H1 (cell line): ENCODE data around the gene EIF4A3. TPM values are rescaled to one million over a fixed set of nuclear protein-coding genes. Genes with fewer than 3 reads are reported as not detected.

Source experiments
- ASH2L ChIP-seq: fragments of 200-600, 300-600 bp; sonication (generic); IDR thresholded peaks from one replicate; pipeline ENCODE4 v1.7.1; 2017; ENCODE audit warnings: low read length
- BRCA1 ChIP-seq: IDR thresholded peaks from 2 replicates; pipeline ENCODE4 v1.6.1; 2012; ENCODE audit warnings: low read depth, low read length, improper control_type of control experiment
- CBX8 ChIP-seq: fragments of 300-800, 300-1000 bp; sonication (generic); IDR thresholded peaks from 2 replicates; pipeline ENCODE4 v1.7.1; 2016; ENCODE audit warnings: low read depth, low read length, borderline replicate concordance
- CHD1 ChIP-seq: IDR thresholded peaks from 2 replicates; pipeline ENCODE4 v1.6.1; 2012; ENCODE audit warnings: low read depth, low read length, improper control_type of control experiment
- CTBP2 ChIP-seq: IDR thresholded peaks from 2 replicates; pipeline ENCODE4 v1.7.0; 2011; ENCODE audit warnings: borderline replicate concordance, mild to moderate bottlenecking, moderate library complexity, mixed read lengths, low read length; ENCODE audit not compliant: insufficient read depth, insufficient read length
- EP300 ChIP-seq, 2 experiments: IDR thresholded peaks; 1 replicate in 1 of 2; 2 replicates in 1 of 2; pipeline ENCODE4 v1.6.1; 2011 to 2012; ENCODE audit warnings: low read depth in 2 of 2, low read length in 2 of 2, mild to moderate bottlenecking in 2 of 2, borderline replicate concordance in 1 of 2, inconsistent platforms in 1 of 2, moderate library complexity in 1 of 2
- NANOG ChIP-seq: IDR thresholded peaks from 2 replicates; pipeline ENCODE4 v1.6.1; 2011; ENCODE audit warnings: low read length, low read depth, mild to moderate bottlenecking, inconsistent platforms; ENCODE audit not compliant: insufficient read depth, poor library complexity, severe bottlenecking
- NRF1 ChIP-seq: IDR thresholded peaks from 2 replicates; pipeline ENCODE4 v1.6.1; 2011; ENCODE audit warnings: mild to moderate bottlenecking, low read depth, low read length, improper control_type of control experiment
- PHF8 ChIP-seq: fragments of 200-600 bp; sonication (generic); conservative IDR thresholded peaks from 2 replicates; pipeline ENCODE4 v1.7.1; 2012; ENCODE audit warnings: low read depth, mild to moderate bottlenecking, inconsistent platforms, low read length, moderate library complexity
- POU5F1 ChIP-seq: IDR thresholded peaks from 2 replicates; pipeline ENCODE4 v1.6.1; 2011; ENCODE audit warnings: low read depth, mild to moderate bottlenecking, low read length, moderate library complexity
- RNF2 ChIP-seq: fragments of 200-900, 300-1000 bp; sonication (generic); IDR thresholded peaks from 2 replicates; pipeline ENCODE4 v1.7.1; 2016; ENCODE audit warnings: borderline replicate concordance, low read depth, mild to moderate bottlenecking, antibody characterized with exemption, low read length; ENCODE audit not compliant: poor library complexity, severe bottlenecking; ENCODE audit errors: missing control alignments
- SUZ12 ChIP-seq: fragments of 200-600 bp; sonication (generic); IDR thresholded peaks from 2 replicates; pipeline ENCODE4 v1.6.1; 2012; ENCODE audit warnings: mild to moderate bottlenecking, inconsistent platforms, low read length, moderate library complexity, mixed read lengths
- TAF7 ChIP-seq: optimal IDR thresholded peaks from 2 replicates; pipeline ENCODE3; 2011; ENCODE audit warnings: low read depth, mild to moderate bottlenecking, inconsistent platforms, low read length, moderate library complexity, borderline replicate concordance
- TCF12 ChIP-seq: IDR thresholded peaks from 2 replicates; pipeline ENCODE4 v1.6.1; 2011; ENCODE audit warnings: low read depth, mild to moderate bottlenecking, low read length
- TEAD4 ChIP-seq: IDR thresholded peaks from 2 replicates; pipeline ENCODE4 v1.6.1; 2012; ENCODE audit warnings: low read depth, low read length, inconsistent platforms, mixed read lengths
- ZNF274 ChIP-seq: IDR thresholded peaks from 2 replicates; pipeline ENCODE4 v1.7.0; 2012; ENCODE audit warnings: low read length, borderline replicate concordance; ENCODE audit errors: extremely low read depth
- polyA plus RNA-seq, 7 experiments: library from polyadenylated mRNA; depleted of rRNA in 3 of 7; stranded (reverse) in 5 of 7; unstranded in 2 of 7; fragments of >200 nt in 5 of 7; fragments of 200-250 nt in 2 of 7; gene quantifications; 1 replicate in 5 of 7; 2 replicates in 1 of 7; 4 replicates in 1 of 7; pipeline versions ENCODE4 v1.2.1 to v1.2.3, GENCODE V29; 2011 to 2013; ENCODE audit warnings: missing spikeins in 2 of 7, mixed read lengths in 2 of 7
- total RNA-seq: library from RNA; stranded (reverse); fragmentation: NEBNext Ultra II Directional; extraction: Animal tissue kit (Norgen Biotek cat#: 25700); gene quantifications from 2 replicates; pipeline ENCODE4 v1.2.1, GENCODE V29; 2021
- TF ChIP-seq, protein P1 (sequence below): IDR thresholded peaks from 2 replicates; pipeline ENCODE4 v1.6.1; 2012; ENCODE audit warnings: inconsistent platforms
- TF ChIP-seq, protein P2 (sequence below): IDR thresholded peaks from 2 replicates; pipeline ENCODE4 v1.6.1; 2012; ENCODE audit warnings: inconsistent platforms
- TF ChIP-seq, protein P3 (sequence below), 3 experiments: IDR thresholded peaks; 1 replicate in 2 of 3; 2 replicates in 1 of 3; pipeline versions ENCODE4 v1.5.1 to v1.6.1; 2011; ENCODE audit warnings: low read length in 3 of 3, mild to moderate bottlenecking in 3 of 3, inconsistent platforms in 2 of 3, low read depth in 1 of 3, moderate library complexity in 1 of 3; ENCODE audit not compliant: insufficient read depth in 1 of 3; ENCODE audit errors: control extremely low read depth in 1 of 3

Gene EIF4A3
- total and polyA plus RNA-seq, 2 of the 8 experiments (the other 6 are each of a cell fraction or from before 2014, with no cell fraction given), result 142 to 146 TPM

DNA sequence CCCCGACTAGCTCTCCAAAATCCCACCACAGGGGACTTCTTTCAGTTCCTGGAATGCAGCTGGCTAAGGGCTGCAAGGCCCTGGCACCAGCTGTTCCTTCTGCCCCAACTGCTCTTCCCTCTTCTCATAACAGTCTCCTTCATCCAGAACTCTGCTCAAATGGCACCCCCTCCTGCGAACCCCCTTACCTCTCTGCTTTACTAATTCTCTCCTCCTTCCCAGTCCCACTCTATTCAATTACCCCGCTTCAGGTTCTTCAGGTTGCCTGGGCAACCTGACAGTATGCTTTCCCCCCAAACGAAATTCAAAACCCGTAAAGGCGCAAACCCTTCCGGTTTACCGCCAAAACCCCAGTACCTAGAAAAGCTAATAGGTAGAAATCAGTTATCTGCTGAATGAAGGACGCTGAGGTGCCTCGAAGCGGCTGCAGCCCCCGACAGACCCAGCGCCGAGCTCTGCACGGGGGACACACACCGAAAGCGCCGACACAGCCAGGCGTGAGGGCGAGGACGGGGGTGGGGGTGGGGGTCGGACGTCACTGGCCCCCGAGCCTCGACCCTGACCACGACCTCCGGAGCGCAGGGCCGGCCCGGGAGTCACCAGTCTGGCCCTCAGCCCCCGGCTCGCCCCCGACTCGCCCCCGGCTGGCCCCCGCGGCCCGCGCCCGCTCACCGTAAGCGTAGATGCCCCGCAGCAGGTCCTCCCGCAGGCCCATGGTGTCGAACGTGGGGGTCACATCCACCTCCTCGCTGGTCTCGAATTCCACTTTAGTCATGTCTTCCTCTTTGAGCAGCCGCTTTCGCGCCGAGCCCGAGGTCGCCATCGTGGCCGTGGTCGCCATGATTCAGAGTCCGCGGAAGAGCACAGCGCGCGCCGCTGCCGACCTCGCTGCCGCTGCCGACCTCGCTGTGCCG, 550 bp downstream of the EIF4A3 start (continued):
- TF ChIP-seq, protein P1, sequence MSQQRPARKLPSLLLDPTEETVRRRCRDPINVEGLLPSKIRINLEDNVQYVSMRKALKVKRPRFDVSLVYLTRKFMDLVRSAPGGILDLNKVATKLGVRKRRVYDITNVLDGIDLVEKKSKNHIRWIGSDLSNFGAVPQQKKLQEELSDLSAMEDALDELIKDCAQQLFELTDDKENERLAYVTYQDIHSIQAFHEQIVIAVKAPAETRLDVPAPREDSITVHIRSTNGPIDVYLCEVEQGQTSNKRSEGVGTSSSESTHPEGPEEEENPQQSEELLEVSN, result peak; percentile 1; the same call in 1 of the 2 replicates
- peak; percentile 57 for TF ChIP-seq TAF7
- no peak for TF ChIP-seq ASH2L
- TF ChIP-seq PHF8, result no peak; the same call in none of the 2 replicates
- TF ChIP-seq POU5F1, result no peak
- TF ChIP-seq, protein P2, sequence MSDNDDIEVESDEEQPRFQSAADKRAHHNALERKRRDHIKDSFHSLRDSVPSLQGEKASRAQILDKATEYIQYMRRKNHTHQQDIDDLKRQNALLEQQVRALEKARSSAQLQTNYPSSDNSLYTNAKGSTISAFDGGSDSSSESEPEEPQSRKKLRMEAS, result no peak
- peak; percentile 73; the same call in 1 of the 2 replicates for TF ChIP-seq TEAD4
- TF ChIP-seq CTBP2, result no peak
- no peak for TF ChIP-seq CHD1
- TF ChIP-seq CBX8, result no peak
- TF ChIP-seq RNF2, result no peak
- no peak for TF ChIP-seq SUZ12
- no peak for TF ChIP-seq TCF12
- no peak for TF ChIP-seq NRF1
- no peak for TF ChIP-seq BRCA1
- TF ChIP-seq, protein P3, sequence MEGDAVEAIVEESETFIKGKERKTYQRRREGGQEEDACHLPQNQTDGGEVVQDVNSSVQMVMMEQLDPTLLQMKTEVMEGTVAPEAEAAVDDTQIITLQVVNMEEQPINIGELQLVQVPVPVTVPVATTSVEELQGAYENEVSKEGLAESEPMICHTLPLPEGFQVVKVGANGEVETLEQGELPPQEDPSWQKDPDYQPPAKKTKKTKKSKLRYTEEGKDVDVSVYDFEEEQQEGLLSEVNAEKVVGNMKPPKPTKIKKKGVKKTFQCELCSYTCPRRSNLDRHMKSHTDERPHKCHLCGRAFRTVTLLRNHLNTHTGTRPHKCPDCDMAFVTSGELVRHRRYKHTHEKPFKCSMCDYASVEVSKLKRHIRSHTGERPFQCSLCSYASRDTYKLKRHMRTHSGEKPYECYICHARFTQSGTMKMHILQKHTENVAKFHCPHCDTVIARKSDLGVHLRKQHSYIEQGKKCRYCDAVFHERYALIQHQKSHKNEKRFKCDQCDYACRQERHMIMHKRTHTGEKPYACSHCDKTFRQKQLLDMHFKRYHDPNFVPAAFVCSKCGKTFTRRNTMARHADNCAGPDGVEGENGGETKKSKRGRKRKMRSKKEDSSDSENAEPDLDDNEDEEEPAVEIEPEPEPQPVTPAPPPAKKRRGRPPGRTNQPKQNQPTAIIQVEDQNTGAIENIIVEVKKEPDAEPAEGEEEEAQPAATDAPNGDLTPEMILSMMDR (IDR thresholded peaks at IDR 0.05; ENCODE audit: control extremely low read depth in 1 of 3, insufficient read depth in 1 of 3, low read depth in 1 of 3, low read length in 3 of 3), result no peak
- no peak for TF ChIP-seq EP300 (IDR thresholded peaks at IDR 0.05; ENCODE audit: borderline replicate concordance in 1 of 2, low read depth in 2 of 2, low read length in 2 of 2)
- TF ChIP-seq NANOG, result no peak
- TF ChIP-seq ZNF274, result no peak
